Panc1 (cell line): Measurements from ENCODE around the gene PSTPIP1.

Experiments used
- CTCF ChIP-seq: fragments of 450-650 bp; IDR thresholded peaks from 2 replicates; pipeline ENCODE4 v1.5.1; 2017; ENCODE audit warnings: mild to moderate bottlenecking
- POLR2AphosphoS5 ChIP-seq: IDR thresholded peaks from 2 replicates; pipeline ENCODE4 v1.6.1; 2012; ENCODE audit warnings: mild to moderate bottlenecking, low read depth, low read length, moderate library complexity
- REST ChIP-seq, 2 experiments: IDR thresholded peaks; 2 replicates each; pipeline ENCODE4 v1.6.1; 2011 to 2012; ENCODE audit warnings: low read depth in 2 of 2, control low read depth in 1 of 2, low read length in 1 of 2, mild to moderate bottlenecking in 1 of 2, moderate library complexity in 1 of 2; ENCODE audit not compliant: insufficient read depth in 1 of 2
- SIN3A ChIP-seq: IDR thresholded peaks from 2 replicates; pipeline ENCODE4 v1.6.1; 2012; ENCODE audit warnings: low read depth, mild to moderate bottlenecking, low read length, moderate library complexity, borderline replicate concordance; ENCODE audit not compliant: insufficient read depth
- TCF7L2 ChIP-seq: IDR thresholded peaks from 2 replicates; pipeline ENCODE4 v1.6.1; 2011; ENCODE audit warnings: mild to moderate bottlenecking, low read depth, low read length, inconsistent platforms

GRCh38 chr15:77023576-77024272 lies 28.8 kb downstream of the PSTPIP1 start:
- TF ChIP-seq POLR2AphosphoS5 (no peak), CTCF (no peak), REST (IDR thresholded peaks at IDR 0.05; ENCODE audit: insufficient read depth in 1 of 2, low read depth in 2 of 2, low read length in 1 of 2) (no peak), TCF7L2 (no peak), SIN3A (no peak)
